ENCODE measurements around the gene CMTM6.
A peak's percentile ranks its signal among the peaks of the same experiment; 100 is the strongest.
"Not testable (repeated sequence)": the region's sequence is repeated elsewhere in the genome, so short reads cannot be mapped to it uniquely, and the experiment has no call there.

Gene CMTM6

GRCh38 chr3:32493437-32494414 is 8.9 kb downstream of the CMTM6 start:
- H3K4me3 Mint-ChIP-seq = no peak overlapping the region
- no peaks in the 10 kb centered on the region for H3K9me3 Mint-ChIP-seq
- intact Hi-C loops (cut with micrococcal nuclease) = no loop called here
- H3K27ac Mint-ChIP-seq = no peak overlapping the region
- H3K27me3 Mint-ChIP-seq = no peaks in the 10 kb centered on the region
- H3K4me1 Mint-ChIP-seq (ENCODE audit: low read depth) = peaks cover 30% of the 10 kb centered on the region
- H3K36me3 Mint-ChIP-seq (ENCODE audit: low read depth) = peaks cover 36% of the 10 kb centered on the region

- no peak overlapping the region for H3K4me3 Mint-ChIP-seq
- H3K27me3 Mint-ChIP-seq = no peaks in the 10 kb centered on the region
- intact Hi-C loops (cut with micrococcal nuclease) = no loop called here
- H3K4me1 Mint-ChIP-seq (ENCODE audit: low read depth) = peaks cover 22% of the 10 kb centered on the region
- H3K9me3 Mint-ChIP-seq = no peaks in the 10 kb centered on the region
- no peak overlapping the region for H3K27ac Mint-ChIP-seq
- peaks cover 39% of the 10 kb centered on the region for H3K36me3 Mint-ChIP-seq (ENCODE audit: low read depth)
Measured at GRCh38 chr3:32492684-32493436, 9.8 kb downstream of the CMTM6 start.

GRCh38 chr3:32488474-32489008 is 14.1 kb downstream of the CMTM6 start:
- peaks cover 22% of the 10 kb centered on the region for H3K4me1 Mint-ChIP-seq (ENCODE audit: low read depth)
- H3K4me3 Mint-ChIP-seq = no peak overlapping the region
- no peaks in the 10 kb centered on the region for H3K27me3 Mint-ChIP-seq
- intact Hi-C loops (cut with micrococcal nuclease) = no loop called here
- H3K9me3 Mint-ChIP-seq = no peaks in the 10 kb centered on the region
- H3K36me3 Mint-ChIP-seq (ENCODE audit: low read depth) = peaks cover 53% of the 10 kb centered on the region
- H3K27ac Mint-ChIP-seq = no peak overlapping the region

- Mint-ChIP-seq H3K4me3 (no peak overlapping the region), H3K27me3 (no peaks in the 10 kb centered on the region), H3K9me3 (no peaks in the 10 kb centered on the region), H3K4me1 (ENCODE audit: low read depth) (peaks cover 23% of the 10 kb centered on the region), H3K36me3 (ENCODE audit: low read depth) (peaks cover 58% of the 10 kb centered on the region), H3K27ac (no peak overlapping the region)
- intact Hi-C loops (cut with micrococcal nuclease) = no loop called here
Measured at GRCh38 chr3:32487781-32488473, 14.7 kb downstream of the CMTM6 start.

GRCh38 chr3:32484436-32484835 is 18.2 kb downstream of the CMTM6 start:
- intact Hi-C loops (cut with micrococcal nuclease) = no loop called here
- no peaks in the 10 kb centered on the region for H3K9me3 Mint-ChIP-seq
- H3K4me3 Mint-ChIP-seq = peak overlapping the region; percentile 39
- H3K4me1 Mint-ChIP-seq (ENCODE audit: low read depth) = peaks cover 50% of the 10 kb centered on the region
- peak overlapping the region; percentile 95 for H3K27ac Mint-ChIP-seq
- H3K27me3 Mint-ChIP-seq = no peaks in the 10 kb centered on the region
- H3K36me3 Mint-ChIP-seq (ENCODE audit: low read depth) = peaks cover 84% of the 10 kb centered on the region

- Mint-ChIP-seq H3K36me3 (ENCODE audit: low read depth) (peaks cover 88% of the 10 kb centered on the region), H3K27ac (peak overlapping the region; percentile 95), H3K27me3 (no peaks in the 10 kb centered on the region), H3K9me3 (no peaks in the 10 kb centered on the region), H3K4me3 (no peak overlapping the region), H3K4me1 (ENCODE audit: low read depth) (peaks cover 57% of the 10 kb centered on the region)
- intact Hi-C loops (cut with micrococcal nuclease) = no loop called here
Measured at GRCh38 chr3:32483772-32484171, 18.9 kb downstream of the CMTM6 start.

- Mint-ChIP-seq H3K27me3 (no peaks in the 10 kb centered on the region), H3K4me3 (no peak overlapping the region), H3K4me1 (ENCODE audit: low read depth) (peaks cover 65% of the 10 kb centered on the region), H3K36me3 (ENCODE audit: low read depth) (peaks cover 88% of the 10 kb centered on the region), H3K27ac (no peak overlapping the region), H3K9me3 (no peaks in the 10 kb centered on the region)
- intact Hi-C loops (cut with micrococcal nuclease) = no loop called here
Measured at GRCh38 chr3:32482693-32483092, 20.0 kb downstream of the CMTM6 start.

GRCh38 chr3:32481791-32482631 is 20.6 kb downstream of the CMTM6 start:
- peaks cover 86% of the 10 kb centered on the region for H3K36me3 Mint-ChIP-seq (ENCODE audit: low read depth)
- no peaks in the 10 kb centered on the region for H3K27me3 Mint-ChIP-seq
- no peak overlapping the region for H3K4me3 Mint-ChIP-seq
- no peaks in the 10 kb centered on the region for H3K9me3 Mint-ChIP-seq
- peaks cover 68% of the 10 kb centered on the region for H3K4me1 Mint-ChIP-seq (ENCODE audit: low read depth)
- no peak overlapping the region for H3K27ac Mint-ChIP-seq
- intact Hi-C loops (cut with micrococcal nuclease) = no loop called here

- Mint-ChIP-seq H3K9me3 (no peaks in the 10 kb centered on the region), H3K36me3 (ENCODE audit: low read depth) (peaks cover 84% of the 10 kb centered on the region), H3K27ac (peak overlapping the region; percentile 63)
Measured at GRCh38 chr3:32480604-32481003, 22.0 kb downstream of the CMTM6 start.

GRCh38 chr3:32474201-32474600 is 28.5 kb downstream of the CMTM6 start:
- H3K27me3 Mint-ChIP-seq = no peaks in the 10 kb centered on the region
- H3K27ac Mint-ChIP-seq = peak overlapping the region; percentile 43
- peaks cover 88% of the 10 kb centered on the region for H3K36me3 Mint-ChIP-seq (ENCODE audit: low read depth)
- H3K4me3 Mint-ChIP-seq = no peak overlapping the region
- H3K9me3 Mint-ChIP-seq = no peaks in the 10 kb centered on the region
- intact Hi-C loops (cut with micrococcal nuclease) = loop anchor here (10.0 kb wide), 1 partner anchor 299 kb away; no protein-coding TSS in a partner anchor
- H3K4me1 Mint-ChIP-seq (ENCODE audit: low read depth) = peaks cover 80% of the 10 kb centered on the region

More at GRCh38 chr3:32480604-32481003, 22.0 kb downstream of the CMTM6 start:
- intact Hi-C loops (cut with micrococcal nuclease) = no loop called here
- H3K27me3 Mint-ChIP-seq = no peaks in the 10 kb centered on the region
- H3K4me3 Mint-ChIP-seq = no peak overlapping the region
- peaks cover 66% of the 10 kb centered on the region for H3K4me1 Mint-ChIP-seq (ENCODE audit: low read depth)

- H3K4me1 Mint-ChIP-seq (ENCODE audit: low read depth) = peaks cover 81% of the 10 kb centered on the region
- not testable (repeated sequence) for H3K4me3 Mint-ChIP-seq, H3K27ac Mint-ChIP-seq, H3K27me3 Mint-ChIP-seq, H3K9me3 Mint-ChIP-seq
- intact Hi-C loops (cut with micrococcal nuclease) = loop anchor here (10.0 kb wide), 1 partner anchor 297 kb away; no protein-coding TSS in a partner anchor
- H3K36me3 Mint-ChIP-seq (ENCODE audit: low read depth) = peaks cover 84% of the 10 kb centered on the region
Measured at GRCh38 chr3:32472151-32472550, 30.5 kb downstream of the CMTM6 start.

GRCh38 chr3:32471246-32471645 is 31.4 kb downstream of the CMTM6 start:
- intact Hi-C loops (cut with micrococcal nuclease) = loop anchor here (10.0 kb wide), 1 partner anchor 296 kb away; no protein-coding TSS in a partner anchor
- Mint-ChIP-seq H3K27ac (peak overlapping the region; percentile 73), H3K36me3 (ENCODE audit: low read depth) (peaks cover 75% of the 10 kb centered on the region), H3K27me3 (no peaks in the 10 kb centered on the region), H3K9me3 (no peaks in the 10 kb centered on the region), H3K4me3 (no peak overlapping the region), H3K4me1 (ENCODE audit: low read depth) (peaks cover 79% of the 10 kb centered on the region)

- H3K36me3 Mint-ChIP-seq (ENCODE audit: low read depth) = peaks cover 71% of the 10 kb centered on the region
- H3K4me3 Mint-ChIP-seq = no peak overlapping the region
- intact Hi-C loops (cut with micrococcal nuclease) = loop anchor here (10.0 kb wide), 1 partner anchor 296 kb away; no protein-coding TSS in a partner anchor
- H3K4me1 Mint-ChIP-seq (ENCODE audit: low read depth) = peaks cover 86% of the 10 kb centered on the region
- H3K9me3 Mint-ChIP-seq = no peaks in the 10 kb centered on the region
- no peaks in the 10 kb centered on the region for H3K27me3 Mint-ChIP-seq
- peak overlapping the region; percentile 73 for H3K27ac Mint-ChIP-seq
Measured at GRCh38 chr3:32470362-32470761, 32.3 kb downstream of the CMTM6 start.

All from dendritic cell treated with granulocyte-macrophage colony-stimulating factor and Interleukin-4, amounts not matched to agents 40 ng/mL and 50 ng/mL, for 4 days (primary cell).